Activated CD4-positive, alpha-beta T cell treated with anti-CD3 and anti-CD28 coated beads, Interleukin-2, amount 50 U/mL, for 4 hours (primary cell): Measurements from ENCODE around the gene BEST1.
"Not testable (repeated sequence)": the region's sequence is repeated elsewhere in the genome, so short reads cannot be mapped to it uniquely, and the experiment has no call there.

Experiments used
- DNase-seq, 2 experiments: peaks; one replicate each; pipeline ENCODE4 v3.0.0-alpha.2; 2020

The BEST1 gene

DNA sequence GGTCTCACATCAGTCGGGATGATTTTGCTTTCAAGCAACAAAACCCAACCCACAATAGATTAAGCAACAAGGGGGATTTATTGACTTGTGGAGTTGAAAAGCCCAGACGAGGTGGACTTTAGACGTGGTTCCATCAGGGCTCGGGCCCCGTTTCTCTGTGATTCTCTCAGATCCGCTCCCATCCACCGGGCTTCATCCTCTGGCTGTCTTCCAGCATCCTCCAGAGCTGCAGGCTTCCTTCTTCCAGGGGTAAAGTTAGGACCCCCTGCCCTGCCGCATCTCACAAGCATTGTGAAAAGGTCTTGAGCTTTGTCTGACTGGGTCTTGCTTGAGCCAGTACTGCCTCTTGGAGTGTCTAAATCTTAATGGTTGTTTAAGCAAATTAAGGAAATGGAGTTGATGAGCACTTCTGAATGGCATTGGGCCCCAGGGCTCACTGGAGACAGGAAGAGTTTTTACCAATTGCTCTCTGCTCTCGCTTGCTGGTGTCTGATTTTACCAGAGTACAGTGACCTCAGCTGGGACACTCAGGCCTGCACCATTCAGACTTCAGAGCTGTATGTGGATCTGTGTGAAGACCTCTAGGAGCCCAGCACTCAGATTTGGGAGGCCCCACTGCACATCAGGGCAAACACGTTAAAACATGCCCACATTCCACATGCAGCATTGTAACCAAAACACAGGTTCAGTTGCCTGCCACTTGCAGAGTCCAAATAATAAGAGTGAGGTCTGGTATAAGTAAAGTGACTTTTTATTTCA lies 30.8 kb downstream of the BEST1 start:
- DNase-seq, result no peak

- no peak for DNase-seq
These were observed 33.3 kb downstream of the BEST1 start for GRCh38 chr11:61983419-61983818.

DNA sequence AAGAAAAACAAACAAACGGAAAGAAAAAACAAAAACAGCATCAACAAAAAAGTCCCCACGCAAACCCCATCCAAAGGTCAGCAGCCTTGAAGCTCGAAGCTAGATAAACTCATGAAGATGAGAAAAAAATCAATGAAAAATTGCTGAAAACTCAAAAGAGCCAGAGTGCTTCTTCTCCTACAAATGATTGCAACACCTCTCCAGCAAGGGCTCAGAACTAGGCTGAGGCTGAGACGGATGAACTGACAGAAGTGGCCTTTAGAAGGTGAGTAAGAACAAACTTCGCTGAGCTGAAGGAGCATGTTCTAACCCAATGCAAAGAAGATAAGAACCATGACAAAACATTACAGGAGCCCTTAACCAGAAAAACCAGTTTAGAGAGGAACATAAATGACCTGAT lies 35.7 kb downstream of the BEST1 start:
- DNase-seq, result no peak

- no peak for DNase-seq
These were observed 44.8 kb downstream of the BEST1 start for GRCh38 chr11:61994981-61995380.

GRCh38 chr11:61996933-61997332 lies 46.8 kb downstream of the BEST1 start:
- DNase-seq, result no peak

DNA sequence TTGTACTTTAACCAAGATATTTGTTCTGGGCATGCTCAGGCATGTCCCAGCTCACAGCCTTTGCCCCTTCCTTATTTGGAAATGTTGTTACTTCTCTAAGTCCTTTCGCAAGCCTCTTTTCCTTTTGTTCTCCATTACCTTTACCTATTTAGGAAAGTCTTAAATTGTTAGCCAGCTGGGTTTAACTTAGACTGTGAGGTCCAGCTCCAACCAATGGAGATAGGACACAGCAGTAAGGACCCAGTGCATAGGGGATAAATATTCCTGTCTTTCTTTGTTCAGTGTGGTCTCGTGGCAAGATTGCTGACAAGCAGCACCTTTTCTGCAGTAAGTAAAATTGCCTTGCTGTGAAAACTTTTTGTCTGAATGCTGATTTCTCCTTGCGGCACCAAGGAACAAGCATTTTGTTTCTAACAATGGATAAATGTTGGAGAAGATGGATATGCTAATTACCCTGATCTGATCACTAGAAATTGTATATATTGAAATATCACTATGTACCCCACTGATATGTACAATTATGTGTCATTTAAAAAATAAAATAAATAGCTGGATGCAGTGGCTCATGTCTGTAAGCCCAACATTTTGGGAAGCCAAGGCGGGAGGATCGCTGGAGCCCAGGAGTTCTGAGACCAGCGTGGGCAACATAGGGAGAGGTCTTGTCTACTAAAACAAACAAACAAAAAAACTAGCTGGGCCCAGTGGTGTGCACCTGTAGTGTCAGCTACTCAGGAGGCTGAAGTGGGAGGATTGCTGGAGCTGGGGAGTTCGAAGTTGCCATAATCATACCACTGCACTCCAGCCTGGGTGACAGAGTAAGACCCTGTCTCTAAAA lies 49.2 kb downstream of the BEST1 start:
- no peak for DNase-seq

- DNase-seq, result no peak
These were observed 50.6 kb downstream of the BEST1 start for GRCh38 chr11:62000539-62001446.

DNA sequence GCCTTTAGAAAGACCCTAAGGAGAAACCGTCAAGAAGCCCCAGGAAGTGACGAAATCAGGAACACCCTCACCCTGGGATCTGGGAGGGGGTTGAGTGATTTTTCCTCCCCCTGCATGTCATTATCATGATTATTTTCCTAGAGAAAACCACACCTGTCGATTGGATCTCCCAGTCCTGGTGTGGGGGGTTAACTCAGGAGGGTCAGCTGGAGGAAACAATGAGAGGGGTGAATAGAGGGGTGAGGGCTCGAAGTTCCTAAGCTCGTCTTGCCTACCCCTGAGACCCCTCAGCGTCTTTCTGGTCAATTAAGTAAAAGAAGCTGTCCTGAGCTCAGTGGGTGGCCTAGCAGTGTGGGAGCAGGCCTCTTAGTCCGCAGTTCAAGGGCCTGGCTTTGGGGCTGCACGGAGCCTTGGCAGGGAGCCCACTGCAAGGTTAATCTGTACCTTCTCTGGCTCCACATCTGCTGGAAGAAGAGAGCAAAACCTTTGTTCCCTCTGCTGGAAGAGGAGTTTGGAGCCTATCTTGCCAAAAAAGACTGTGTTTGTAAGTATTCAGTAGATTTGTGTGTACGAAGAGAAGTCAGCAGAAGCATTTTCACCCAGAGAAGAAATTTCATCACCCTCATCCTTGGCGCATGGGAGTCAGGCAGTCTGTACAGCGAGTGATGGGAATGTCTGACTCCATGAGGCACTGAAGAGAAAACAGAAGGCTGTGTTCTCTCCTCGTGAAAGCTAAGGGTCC lies 51.5 kb downstream of the BEST1 start:
- DNase-seq, result no peak

GRCh38 chr11:62002283-62002682 lies 52.1 kb downstream of the BEST1 start:
- DNase-seq, result not testable (repeated sequence)

DNA sequence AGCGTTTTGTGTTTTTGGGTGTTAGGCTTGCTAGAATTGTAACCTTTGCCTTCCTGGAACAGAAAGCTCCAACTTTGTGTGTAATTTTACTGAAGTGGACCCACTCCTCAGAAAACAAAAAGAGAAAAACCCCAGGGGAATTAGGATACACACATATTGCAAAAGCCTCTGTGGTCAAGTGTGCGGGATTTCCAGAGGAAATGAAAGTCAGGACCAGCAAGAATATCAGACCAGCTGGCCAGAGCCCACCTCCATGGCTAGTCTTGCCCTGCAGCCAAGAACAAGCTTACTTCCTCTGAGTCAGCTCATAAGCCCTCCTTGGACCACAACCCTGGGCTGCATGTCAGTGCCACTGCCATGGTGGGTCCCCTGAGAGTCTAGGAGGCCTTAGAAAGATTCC lies 54.3 kb downstream of the BEST1 start:
- DNase-seq, result no peak

DNA sequence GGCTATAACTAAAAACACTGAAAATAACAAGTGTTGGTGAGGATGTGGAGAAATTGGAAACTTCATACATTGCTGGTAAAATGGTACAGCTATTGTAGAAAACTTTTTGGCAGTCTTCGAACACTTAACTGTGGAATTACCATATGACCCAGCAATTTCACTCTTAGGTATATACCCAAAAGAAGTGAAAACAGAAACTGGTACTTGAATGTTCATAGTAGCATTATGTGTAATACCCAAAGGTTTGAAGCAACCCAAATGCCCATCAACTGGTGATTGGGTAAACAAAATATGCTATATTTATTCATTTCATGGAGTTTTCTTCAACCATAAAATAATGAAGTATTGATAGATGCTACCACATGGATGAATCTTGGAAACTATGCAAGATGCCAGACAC lies 58.0 kb downstream of the BEST1 start:
- no peak for DNase-seq

DNA sequence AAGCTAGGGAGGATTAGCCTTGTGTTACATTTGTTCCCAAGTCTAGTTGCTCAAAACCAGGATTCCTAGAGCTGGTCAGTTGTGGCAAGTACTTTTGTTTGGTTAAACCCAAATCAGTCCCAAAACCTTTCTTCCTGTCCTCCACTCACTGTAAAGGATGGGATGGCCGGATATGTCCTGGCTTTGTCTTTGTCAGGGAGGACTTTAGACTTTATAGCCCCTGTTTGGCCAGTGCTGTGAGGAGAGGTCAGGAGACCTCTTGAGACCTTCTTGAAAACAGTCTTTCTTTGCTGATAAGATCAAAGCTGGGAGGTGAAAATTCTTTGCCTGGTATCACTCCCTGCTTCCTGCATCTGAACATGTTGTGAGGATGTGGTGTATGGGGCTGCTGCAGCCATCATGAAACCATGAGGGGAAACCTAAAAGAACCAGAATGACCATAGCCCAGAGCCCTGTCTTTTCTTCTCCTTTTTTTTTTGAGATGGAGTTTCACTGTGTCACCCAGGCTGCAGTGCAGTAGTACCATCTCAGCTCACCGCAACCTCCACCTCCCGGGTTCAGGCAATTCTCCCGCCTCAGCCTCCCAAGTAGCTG lies 60.9 kb downstream of the BEST1 start:
- no peak for DNase-seq

DNA sequence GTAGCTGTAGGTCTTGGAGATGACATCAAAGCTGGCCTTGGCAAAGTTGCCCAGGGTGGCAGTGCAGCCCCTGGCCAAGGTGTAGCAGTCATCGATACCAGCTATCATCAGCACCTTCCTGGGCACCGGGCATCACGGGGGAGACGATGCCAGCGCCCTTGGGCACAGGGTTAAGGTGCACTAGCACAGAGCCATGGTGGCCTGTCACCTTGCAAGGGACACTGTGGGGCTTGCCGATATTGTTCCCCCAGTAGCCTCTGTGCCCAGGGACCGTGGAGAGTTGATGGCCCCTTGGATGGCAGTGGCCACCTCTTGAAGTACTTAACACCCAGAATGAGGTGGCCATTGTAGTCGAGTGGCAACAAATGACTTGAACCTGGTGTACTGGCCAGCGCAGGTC lies 61.7 kb downstream of the BEST1 start:
- no peak for DNase-seq

- DNase-seq, result no peak
These were observed 62.3 kb downstream of the BEST1 start for GRCh38 chr11:62012451-62012831.

DNA sequence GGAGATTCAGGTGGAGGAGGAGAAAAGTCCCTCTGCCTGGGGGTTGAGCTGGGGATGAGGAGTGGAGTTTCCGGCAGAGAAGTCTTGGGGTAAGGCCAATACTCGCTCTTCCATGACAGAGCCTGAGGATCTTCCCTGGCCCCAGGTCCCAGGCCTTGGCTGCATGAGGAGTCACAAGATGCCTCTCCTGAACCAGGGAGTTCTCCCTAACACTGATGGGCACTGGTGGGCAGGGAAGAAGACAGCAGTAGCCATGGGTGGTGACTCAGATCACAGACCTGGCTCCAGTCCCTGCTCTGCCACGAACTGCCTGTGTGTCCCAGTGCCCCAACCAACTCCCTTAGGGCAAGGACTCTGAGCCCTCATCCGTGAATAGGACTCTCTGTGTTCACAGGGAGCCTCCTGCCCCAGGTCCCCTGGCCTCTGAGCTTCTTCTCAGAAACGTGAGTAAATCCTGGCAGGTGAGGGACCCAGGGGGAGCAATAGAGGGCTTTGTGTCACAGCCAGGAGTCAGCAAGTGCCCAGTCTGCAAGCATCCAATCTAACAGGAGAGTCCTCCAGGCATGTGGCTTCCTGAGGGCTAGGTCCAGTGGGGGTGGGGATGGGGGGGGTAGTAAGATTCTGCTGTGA lies 62.8 kb downstream of the BEST1 start:
- no peak for DNase-seq
